SK-N-SH treated with all-trans-retinoic acid at 6 μM for 48 hours (cell line): ENCODE measurements around the gene DOP1A.

Source experiments
- ATAC-seq: fragments of 200-7000 bp; cut with Tn5 transposase; 3 replicates; pipeline ENCODE4 v1.9.1; 2020; ENCODE audit warnings: mild to moderate bottlenecking, moderate library complexity
- ARNTL ChIP-seq: fragments of 450-650 bp; formaldehyde crosslinking; IDR thresholded peaks from 2 replicates; pipeline ENCODE4 v1.5.0; 2020; ENCODE audit warnings: low read depth, mild to moderate bottlenecking, moderate library complexity, borderline replicate concordance
- BACH2 ChIP-seq: fragments of 250-450 bp; sonication (Bioruptor Pico); IDR thresholded peaks from 2 replicates; pipeline ENCODE4 v1.9.0; 2021; ENCODE audit warnings: mild to moderate bottlenecking, borderline replicate concordance
- CREB5 ChIP-seq: fragments of 250-450 bp; sonication (Bioruptor Pico); IDR thresholded peaks from 2 replicates; pipeline ENCODE4 v1.5.1; 2020; ENCODE audit warnings: low read depth, mild to moderate bottlenecking, moderate library complexity
- CSDC2 ChIP-seq: fragments of 250-450 bp; sonication (Bioruptor Pico); IDR thresholded peaks from 2 replicates; pipeline ENCODE4 v1.5.0; 2020; ENCODE audit warnings: mild to moderate bottlenecking, moderate library complexity
- CSRNP3 ChIP-seq: fragments of 250-450 bp; sonication (Bioruptor Pico); IDR thresholded peaks from 2 replicates; pipeline ENCODE4 v1.5.1; 2021; ENCODE audit warnings: mild to moderate bottlenecking, moderate library complexity
- GLIS3 ChIP-seq: fragments of 250-450 bp; sonication (Bioruptor Pico); IDR thresholded peaks from 2 replicates; pipeline ENCODE4 v1.5.0; 2020; ENCODE audit warnings: mild to moderate bottlenecking, moderate library complexity
- ISL1 ChIP-seq: fragments of 250-450 bp; sonication (Bioruptor Pico); IDR thresholded peaks from 2 replicates; pipeline ENCODE4 v2.1.2; 2022; ENCODE audit warnings: mild to moderate bottlenecking, moderate library complexity
- OSR1 ChIP-seq: fragments of 250-450 bp; sonication (Bioruptor Pico); IDR thresholded peaks from 2 replicates; pipeline ENCODE4 v1.8.0; 2022; ENCODE audit warnings: moderate library complexity, mild to moderate bottlenecking, inconsistent platforms
- PATZ1 ChIP-seq: fragments of 250-450 bp; sonication (Bioruptor Pico); IDR thresholded peaks from 2 replicates; pipeline ENCODE4 v1.8.0; 2020; ENCODE audit warnings: mild to moderate bottlenecking, moderate library complexity, borderline replicate concordance
- POU6F1 ChIP-seq: fragments of 250-450 bp; sonication (Bioruptor Pico); IDR thresholded peaks from 2 replicates; pipeline ENCODE4 v1.8.0; 2021; ENCODE audit warnings: low read depth, mild to moderate bottlenecking, moderate library complexity, borderline replicate concordance
- PPARA ChIP-seq: fragments of 250-450 bp; sonication (Bioruptor Pico); IDR thresholded peaks from 2 replicates; pipeline ENCODE4 v1.5.0; 2020; ENCODE audit warnings: mild to moderate bottlenecking, borderline replicate concordance
- RARB ChIP-seq: fragments of 250-450 bp; sonication (Bioruptor Pico); IDR thresholded peaks from 2 replicates; pipeline ENCODE4 v1.8.0; 2021; ENCODE audit warnings: mild to moderate bottlenecking, moderate library complexity
- TCF4 ChIP-seq: fragments of 250-450 bp; sonication (Bioruptor Pico); IDR thresholded peaks from 2 replicates; pipeline ENCODE4 v1.8.0; 2021; ENCODE audit warnings: mild to moderate bottlenecking, moderate library complexity, borderline replicate concordance
- TOX ChIP-seq: fragments of 250-450 bp; sonication (Bioruptor Pico); IDR thresholded peaks from 2 replicates; pipeline ENCODE4 v1.8.0; 2021; ENCODE audit warnings: mild to moderate bottlenecking, moderate library complexity, borderline replicate concordance
- ZC3H10 ChIP-seq: fragments of 250-450 bp; sonication (Bioruptor Pico); IDR thresholded peaks from 2 replicates; pipeline ENCODE4 v1.5.1; 2021; ENCODE audit warnings: mild to moderate bottlenecking, moderate library complexity
- ZFP3 ChIP-seq: fragments of 250-450 bp; sonication (Bioruptor Pico); IDR thresholded peaks from 2 replicates; pipeline ENCODE4 v1.5.0; 2020; ENCODE audit warnings: mild to moderate bottlenecking, moderate library complexity
- ZFP30 ChIP-seq: fragments of 450-650 bp; formaldehyde crosslinking; IDR thresholded peaks from 2 replicates; pipeline ENCODE4 v1.5.0; 2022; ENCODE audit warnings: mild to moderate bottlenecking, moderate library complexity
- ZNF565 ChIP-seq: fragments of 450-650 bp; formaldehyde crosslinking; conservative IDR thresholded peaks from 2 replicates; pipeline ENCODE4 v1.5.0; 2020; ENCODE audit warnings: low read depth, mild to moderate bottlenecking, moderate library complexity
- ZNF70 ChIP-seq: fragments of 450-650 bp; formaldehyde crosslinking; IDR thresholded peaks from 2 replicates; pipeline ENCODE4 v1.5.0; 2020; ENCODE audit warnings: mild to moderate bottlenecking, moderate library complexity
- ZNF8 ChIP-seq: fragments of 450-650 bp; formaldehyde crosslinking; IDR thresholded peaks from 2 replicates; pipeline ENCODE4 v1.5.0; 2020; ENCODE audit warnings: mild to moderate bottlenecking, moderate library complexity

Gene DOP1A

GRCh38 chr6:83038246-83038645 is 29.2 kb upstream of the DOP1A start:
- no peak for ATAC-seq
- TF ChIP-seq ZFP30 (no peak), CSRNP3 (no peak), OSR1 (no peak), CREB5 (no peak), ISL1 (no peak), ZNF70 (CRISPR knock-in tag) (no peak), ARNTL (CRISPR knock-in tag) (no peak), ZFP3 (CRISPR knock-in tag) (no peak), ZNF565 (no peak), PATZ1 (CRISPR knock-in tag) (no peak), PPARA (CRISPR knock-in tag) (no peak), ZC3H10 (no peak), CSDC2 (CRISPR knock-in tag) (no peak), BACH2 (CRISPR knock-in tag) (no peak), TCF4 (CRISPR knock-in tag) (no peak), TOX (CRISPR knock-in tag) (no peak), GLIS3 (CRISPR knock-in tag) (no peak), POU6F1 (CRISPR knock-in tag) (no peak), ZNF8 (CRISPR knock-in tag) (no peak), RARB (CRISPR knock-in tag) (no peak)

- ATAC-seq: no peak
- TF ChIP-seq ZFP30 (no peak), OSR1 (no peak), TCF4 (CRISPR knock-in tag) (no peak), PPARA (CRISPR knock-in tag) (no peak), TOX (CRISPR knock-in tag) (no peak), POU6F1 (CRISPR knock-in tag) (no peak), ARNTL (CRISPR knock-in tag) (no peak), CSDC2 (CRISPR knock-in tag) (no peak), ISL1 (no peak), ZC3H10 (no peak), CSRNP3 (no peak), GLIS3 (CRISPR knock-in tag) (no peak), ZNF70 (CRISPR knock-in tag) (no peak)
These were observed 24.9 kb upstream of the DOP1A start for GRCh38 chr6:83042467-83043053.
